NCI-H2227 (cell line): Measurements from ENCODE around the gene ADARB2.
"Not testable (repeated sequence)": the region's sequence is repeated elsewhere in the genome, so short reads cannot be mapped to it uniquely, and the experiment has no call there.

Experiments
- DNase-seq: peaks from one replicate; lab custom pipeline; 2025; ENCODE audit not compliant: unreplicated experiment; lab: John Stamatoyannopoulos, UW

ADARB2 gene

GRCh38 chr10:1737222-1738061 is at the start of gene ADARB2:
Gene ADARB2 (minus strand): TSS chr10:1737525.
- DNase-seq, result peak; percentile 53

- no peak for DNase-seq
Measured at GRCh38 chr10:1785835-1786234, 48.5 kb upstream of the ADARB2 start.

GRCh38 chr10:1782841-1783240 is 45.5 kb upstream of the ADARB2 start:
- DNase-seq, result no peak

GRCh38 chr10:1779796-1780195 is 42.5 kb upstream of the ADARB2 start:
- no peak for DNase-seq

- DNase-seq, result no peak
Measured at GRCh38 chr10:1778375-1778969, 41.1 kb upstream of the ADARB2 start.

GRCh38 chr10:1776127-1776662 is 38.9 kb upstream of the ADARB2 start:
- peak; percentile 0 for DNase-seq

GRCh38 chr10:1774796-1775195 is 37.5 kb upstream of the ADARB2 start:
- DNase-seq, result no peak

GRCh38 chr10:1773204-1773603 is 35.9 kb upstream of the ADARB2 start:
- not testable (repeated sequence) for DNase-seq

- no peak for DNase-seq
Measured at GRCh38 chr10:1766049-1766448, 28.7 kb upstream of the ADARB2 start.

- DNase-seq, result no peak
Measured at GRCh38 chr10:1762076-1762475, 24.8 kb upstream of the ADARB2 start.

GRCh38 chr10:1754506-1755153 is 17.3 kb upstream of the ADARB2 start:
- DNase-seq, result no peak

- no peak for DNase-seq
Measured at GRCh38 chr10:1752153-1752552, 14.8 kb upstream of the ADARB2 start.

- no peak for DNase-seq
Measured at GRCh38 chr10:1747590-1748157, 10.3 kb upstream of the ADARB2 start.

- no peak for DNase-seq
Measured at GRCh38 chr10:1746796-1747195, 9.5 kb upstream of the ADARB2 start.

- no peak for DNase-seq
Measured at GRCh38 chr10:1745780-1746456, 8.6 kb upstream of the ADARB2 start.

- no peak for DNase-seq
Measured at GRCh38 chr10:1744524-1744923, 7.2 kb upstream of the ADARB2 start.

GRCh38 chr10:1743141-1743540 is 5.8 kb upstream of the ADARB2 start:
- no peak for DNase-seq

- no peak for DNase-seq
Measured at GRCh38 chr10:1741450-1741849, 4.1 kb upstream of the ADARB2 start.

- DNase-seq, result no peak
Measured at GRCh38 chr10:1739751-1740150, 2.4 kb upstream of the ADARB2 start.

GRCh38 chr10:1738950-1739349 is 1.6 kb upstream of the ADARB2 start:
- no peak for DNase-seq

GRCh38 chr10:1736972-1737221 is 428 bp downstream of the ADARB2 start:
- no peak for DNase-seq
